Fibroblast of skin of scalp (primary cell): ENCODE measurements around the gene BLM.

ENCODE experiments used
- DNase-seq: peaks from one replicate; pipeline ENCODE4 v3.0.0-alpha.2; 2013

Gene BLM

DNA sequence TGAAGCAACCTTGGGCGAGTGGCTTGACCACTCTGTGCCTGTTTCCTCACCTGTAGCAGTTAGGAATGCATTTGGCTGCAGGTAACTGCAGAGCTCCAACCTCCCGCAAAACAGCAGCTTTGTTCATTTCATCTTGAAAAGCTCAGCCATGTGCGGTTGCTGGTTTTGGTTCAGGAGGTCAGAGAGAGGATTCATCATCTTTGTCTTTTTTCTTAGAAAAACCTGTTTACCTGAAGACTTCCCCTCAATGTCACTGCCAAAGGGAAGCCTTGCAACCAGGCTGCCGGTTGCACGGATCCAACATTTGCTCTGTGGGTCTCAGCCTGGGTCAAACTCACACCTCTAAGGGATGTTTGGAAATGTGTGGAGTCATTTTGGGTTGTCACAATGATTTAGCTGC lies 134.8 kb downstream of the BLM start:
- no peak for DNase-seq

GRCh38 chr15:90855139-90855538 lies 138.0 kb downstream of the BLM start:
- no peak for DNase-seq

DNA sequence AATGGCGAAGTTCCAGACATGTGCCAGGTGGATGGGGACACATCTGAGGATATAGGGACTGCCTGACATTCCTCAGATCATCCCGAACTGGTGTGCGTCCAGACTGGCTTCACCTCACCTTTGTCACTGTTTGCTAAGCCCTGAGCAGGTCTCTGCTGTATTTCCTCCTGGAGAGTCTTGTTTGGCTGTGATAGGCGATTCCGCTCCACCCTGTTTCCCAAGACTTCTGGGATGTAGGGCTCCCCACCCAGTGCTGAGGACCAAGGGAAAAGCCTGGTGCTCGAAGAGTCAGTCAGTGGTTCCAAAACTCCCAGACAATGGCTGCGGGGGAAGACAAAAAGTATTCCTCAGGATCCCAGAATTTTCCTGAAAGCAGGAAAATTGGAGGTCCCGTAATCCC lies 140.2 kb downstream of the BLM start:
- DNase-seq: no peak

- DNase-seq: no peak
Measured at GRCh38 chr15:90857883-90858443, 140.8 kb downstream of the BLM start.

DNA sequence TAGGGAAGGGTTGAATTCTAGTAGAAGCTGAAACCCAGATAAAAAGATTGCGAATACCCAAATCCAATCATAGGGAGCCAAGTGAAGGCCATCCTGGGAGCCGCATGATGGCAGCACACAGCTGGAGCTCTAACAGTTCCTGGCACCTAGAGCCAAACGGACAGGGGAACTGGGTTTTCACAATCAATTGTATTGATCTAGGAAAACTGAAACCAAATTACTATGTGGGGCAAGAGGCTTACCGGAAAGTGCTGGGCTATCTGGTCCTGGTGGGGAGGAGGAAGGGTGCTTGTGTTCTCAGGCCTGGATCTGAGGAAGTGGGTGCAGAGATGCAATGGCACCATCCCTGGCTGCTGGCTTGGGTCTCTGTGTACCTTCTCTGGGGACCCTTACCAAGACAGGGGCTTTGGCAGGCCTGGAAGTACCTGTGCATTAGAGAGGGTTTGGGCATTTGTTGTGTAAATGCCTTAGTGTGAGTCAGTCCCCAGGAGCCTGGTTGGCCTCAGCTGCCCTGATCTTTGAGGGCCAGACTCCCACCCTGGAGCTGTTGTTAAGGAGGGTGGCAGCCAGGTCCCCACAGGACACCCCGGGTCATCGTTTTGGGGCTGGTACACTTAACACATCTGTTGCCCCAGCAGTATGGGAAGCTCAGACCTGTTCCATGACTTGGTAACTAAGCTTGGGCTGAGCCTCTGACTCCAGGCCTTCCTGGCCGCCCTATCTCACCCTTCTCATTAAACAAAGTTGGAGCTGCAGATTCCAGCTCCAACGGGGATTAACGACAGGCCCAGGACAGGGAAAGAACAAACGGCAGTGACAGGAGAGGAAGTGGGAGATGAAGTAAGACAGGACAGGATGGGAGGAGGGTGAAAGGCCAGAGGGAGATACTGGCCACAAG lies 142.3 kb downstream of the BLM start:
- no peak for DNase-seq

DNA sequence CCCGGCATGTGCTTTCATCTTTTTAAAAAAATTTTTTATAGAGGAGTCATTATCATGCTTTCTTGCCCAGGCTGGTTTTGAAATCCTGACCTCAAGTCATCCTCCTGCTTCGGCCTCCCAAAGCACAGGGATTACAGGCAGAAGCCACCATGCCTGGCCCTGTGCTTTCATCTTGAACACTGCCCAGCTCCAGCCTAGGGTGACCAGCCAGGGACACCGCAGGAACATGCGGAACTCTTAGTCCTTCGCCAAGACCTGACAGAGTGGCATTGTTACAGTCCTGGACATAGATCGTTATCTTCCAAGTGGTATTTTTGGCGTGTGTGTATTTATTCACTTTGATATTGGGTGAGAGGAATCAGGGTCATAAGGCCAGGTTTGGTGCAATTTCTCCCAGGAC lies 143.3 kb downstream of the BLM start:
- DNase-seq: no peak

GRCh38 chr15:90860942-90861675 lies 144.0 kb downstream of the BLM start:
- DNase-seq: no peak

DNA sequence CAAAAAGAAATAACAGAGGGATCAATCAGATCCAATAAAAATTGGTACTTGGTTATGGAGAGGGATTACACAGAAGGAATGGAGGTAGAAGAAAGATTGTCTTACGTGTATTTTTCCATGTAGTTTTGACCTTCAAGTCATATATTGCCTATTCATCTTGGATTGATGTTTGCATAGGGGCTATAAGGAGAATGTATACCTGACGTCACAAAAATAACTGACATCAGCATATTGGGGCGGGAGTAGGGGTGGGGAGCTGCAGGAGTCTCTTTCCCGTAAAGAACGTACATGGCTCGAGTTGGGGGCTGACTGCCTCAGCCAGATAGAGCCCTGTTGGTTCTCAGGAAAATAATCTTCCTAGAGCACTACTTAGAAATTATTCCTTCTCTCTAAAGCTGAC lies 145.3 kb downstream of the BLM start:
- DNase-seq: no peak

GRCh38 chr15:90862964-90863778 lies 146.0 kb downstream of the BLM start:
- no peak for DNase-seq

DNA sequence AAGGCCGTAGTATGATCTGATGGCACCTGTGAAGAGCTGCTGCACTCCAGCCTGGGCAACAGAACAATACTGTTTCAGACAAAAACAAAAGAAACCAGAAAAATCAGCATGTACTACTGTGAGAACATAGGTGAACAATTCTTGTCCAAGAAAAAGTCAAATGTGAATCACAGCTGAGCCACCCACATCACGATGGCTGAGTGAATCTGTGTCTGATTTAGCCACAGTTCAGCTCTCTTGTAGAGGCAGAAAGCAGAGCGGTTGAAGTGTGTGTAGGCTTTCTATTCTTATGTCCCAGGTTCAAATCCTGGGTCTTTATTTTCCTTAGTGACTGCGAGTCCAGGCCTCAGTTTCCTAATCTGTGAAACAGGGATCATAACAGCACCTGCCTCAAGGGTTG lies 146.8 kb downstream of the BLM start:
- no peak for DNase-seq

DNA sequence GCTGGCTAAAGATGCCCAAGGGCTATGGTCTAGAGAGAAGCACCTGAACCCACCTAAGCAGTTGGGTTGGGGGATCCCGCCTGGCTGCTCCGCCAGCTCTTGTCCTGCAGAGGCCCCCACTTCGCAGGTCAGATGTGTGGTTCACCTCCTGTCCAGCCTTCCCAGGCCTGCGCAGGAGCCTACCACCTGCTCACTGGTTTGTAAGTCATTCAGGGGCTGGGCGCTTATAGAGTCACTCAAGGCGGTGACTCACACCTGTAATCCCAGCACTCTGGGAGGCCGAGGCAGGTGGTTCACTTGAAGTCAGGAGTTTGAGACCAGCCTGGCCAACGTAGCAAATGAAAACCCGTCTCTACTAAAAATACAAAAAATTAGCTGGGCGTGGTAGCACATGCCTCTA lies 147.4 kb downstream of the BLM start:
- no peak for DNase-seq

GRCh38 chr15:90865702-90866101 lies 148.6 kb downstream of the BLM start:
- no peak for DNase-seq
